Large intestine (tissue), 3 donors: Measurements from ENCODE around the gene ABCG2. TPM values are rescaled to one million over a fixed set of nuclear protein-coding genes. Genes with fewer than 3 reads are reported as not detected.
A peak's percentile ranks its signal among the peaks of the same experiment; 100 is the strongest.

Experiments used
- DNase-seq, 2 donors: peaks; one replicate each; pipeline versions ENCODE4 v3.0.0 to v3.0.0-alpha.2; 2013
- H3K27ac ChIP-seq: one replicate; pipeline ENCODE4 v1.5.1; 2013; ENCODE audit warnings: low read length
- H3K27me3 ChIP-seq: 2 replicates; pipeline ENCODE4 v1.6.1; 2013; ENCODE audit warnings: low read length; ENCODE audit not compliant: control insufficient read depth, insufficient read depth
- H3K36me3 ChIP-seq: 2 replicates; pipeline ENCODE4 v1.6.1; 2013; ENCODE audit warnings: low read length; ENCODE audit not compliant: control insufficient read depth, insufficient read depth
- H3K4me1 ChIP-seq: one replicate; pipeline ENCODE4 v1.6.1; 2013; ENCODE audit warnings: low read length; ENCODE audit not compliant: control insufficient read depth, insufficient read depth
- H3K4me3 ChIP-seq: one replicate; pipeline ENCODE4 v1.5.1; 2013; ENCODE audit warnings: low read length
- H3K9me3 ChIP-seq: one replicate; pipeline ENCODE4 v1.6.1; 2013; ENCODE audit warnings: mild to moderate bottlenecking, low read depth, low read length, moderate library complexity; ENCODE audit not compliant: control insufficient read depth
- WGBS: methylation state at CpG from one replicate; pipeline ENCODE4 v1.1.5; 2013; ENCODE audit warnings: low lambda C conversion rate; ENCODE audit not compliant: insufficient coverage; 5-methylcytosine and 5-hydroxymethylcytosine counted together
- polyA plus RNA-seq: library from polyadenylated mRNA; unstranded; fragments of 120-200 nt; gene quantifications from one replicate; pipeline ENCODE4 v1.2.1, GENCODE V29; 2013

The ABCG2 gene
- polyA plus RNA-seq, 1 donor = 5.7 TPM

GRCh38 chr4:88144866-88145300, 13.6 kb downstream of the ABCG2 start:
- Histone ChIP-seq H3K27me3 (no peaks in the 10 kb centered on the region), H3K4me1 (peaks cover 44% of the 10 kb centered on the region), H3K4me3 (no peak overlapping the region), H3K9me3 (no peaks in the 10 kb centered on the region), H3K27ac (peak overlapping the region; percentile 59), H3K36me3 (no peaks in the 10 kb centered on the region)
- peak; percentile 56 to 76 for DNase-seq
- WGBS = 58% methylated on average over 2 of the region's 3 CpGs

GRCh38 chr4:88144048-88144447, 14.4 kb downstream of the ABCG2 start:
- H3K4me3 ChIP-seq = no peak overlapping the region
- no peaks in the 10 kb centered on the region for H3K27me3 ChIP-seq
- H3K9me3 ChIP-seq = no peaks in the 10 kb centered on the region
- H3K4me1 ChIP-seq = peaks cover 44% of the 10 kb centered on the region
- no peak for DNase-seq
- H3K36me3 ChIP-seq = no peaks in the 10 kb centered on the region
- WGBS = 100% methylated on average over 2 of the region's 5 CpGs
- H3K27ac ChIP-seq = peak overlapping the region; percentile 46

- Histone ChIP-seq H3K4me3 (no peak overlapping the region), H3K4me1 (peaks cover 44% of the 10 kb centered on the region), H3K27me3 (no peaks in the 10 kb centered on the region), H3K27ac (peak overlapping the region; percentile 61), H3K36me3 (no peaks in the 10 kb centered on the region), H3K9me3 (no peaks in the 10 kb centered on the region)
- no CpG with 5 or more reads among the region's 2 CpGs for WGBS
- DNase-seq = peak; percentile 34 to 69
Measured at GRCh38 chr4:88143504-88143903, 14.9 kb downstream of the ABCG2 start.

- Histone ChIP-seq H3K9me3 (no peaks in the 10 kb centered on the region), H3K4me3 (no peak overlapping the region), H3K27ac (peak overlapping the region; percentile 39), H3K36me3 (no peaks in the 10 kb centered on the region), H3K27me3 (no peaks in the 10 kb centered on the region), H3K4me1 (peaks cover 9% of the 10 kb centered on the region)
- no CpG with 5 or more reads among the region's 2 CpGs for WGBS
- peak; percentile 24 to 51 for DNase-seq
Measured at GRCh38 chr4:88138561-88138960, 19.9 kb downstream of the ABCG2 start.

- Histone ChIP-seq H3K9me3 (no peaks in the 10 kb centered on the region), H3K27me3 (no peaks in the 10 kb centered on the region), H3K4me1 (peaks cover 5% of the 10 kb centered on the region), H3K36me3 (no peaks in the 10 kb centered on the region), H3K27ac (no peak overlapping the region), H3K4me3 (no peak overlapping the region)
- DNase-seq = no peak
- WGBS = 100% methylated on average over 1 of the region's 2 CpGs
Measured at GRCh38 chr4:88137112-88137511, 21.3 kb downstream of the ABCG2 start.

- WGBS = no CpG with 5 or more reads among the region's 3 CpGs
- Histone ChIP-seq H3K9me3 (no peaks in the 10 kb centered on the region), H3K4me3 (no peak overlapping the region), H3K4me1 (peaks cover 5% of the 10 kb centered on the region), H3K27me3 (no peaks in the 10 kb centered on the region), H3K27ac (no peak overlapping the region), H3K36me3 (no peaks in the 10 kb centered on the region)
- no peak for DNase-seq
Measured at GRCh38 chr4:88136249-88136648, 22.2 kb downstream of the ABCG2 start.

- Histone ChIP-seq H3K4me3 (no peak overlapping the region), H3K27me3 (no peaks in the 10 kb centered on the region), H3K36me3 (no peaks in the 10 kb centered on the region), H3K27ac (peak overlapping the region; percentile 61), H3K9me3 (no peaks in the 10 kb centered on the region), H3K4me1 (peaks cover 5% of the 10 kb centered on the region)
- no peak for DNase-seq
- WGBS = no CpG with 5 or more reads among the region's 3 CpGs
Measured at GRCh38 chr4:88135356-88135663, 23.1 kb downstream of the ABCG2 start.

GRCh38 chr4:88134536-88135355, 23.7 kb downstream of the ABCG2 start:
- peaks cover 5% of the 10 kb centered on the region for H3K4me1 ChIP-seq
- H3K36me3 ChIP-seq = no peaks in the 10 kb centered on the region
- no peak overlapping the region for H3K4me3 ChIP-seq
- peak overlapping the region; percentile 61 for H3K27ac ChIP-seq
- WGBS = no CpG with 5 or more reads among the region's 3 CpGs
- H3K9me3 ChIP-seq = no peaks in the 10 kb centered on the region
- no peaks in the 10 kb centered on the region for H3K27me3 ChIP-seq
- DNase-seq = peak; percentile 85 to 91

GRCh38 chr4:88134111-88134510, 24.3 kb downstream of the ABCG2 start:
- WGBS = no CpG with 5 or more reads among the region's 1 CpG
- Histone ChIP-seq H3K4me1 (peaks cover 5% of the 10 kb centered on the region), H3K36me3 (no peaks in the 10 kb centered on the region), H3K27ac (peak overlapping the region; percentile 61), H3K27me3 (no peaks in the 10 kb centered on the region), H3K9me3 (no peaks in the 10 kb centered on the region), H3K4me3 (no peak overlapping the region)
- DNase-seq = peak; percentile 35 to 75

- WGBS = 86% methylated on average over 4 of the region's 9 CpGs
- H3K4me3 ChIP-seq = no peak overlapping the region
Measured at GRCh38 chr4:88130544-88131305, 27.7 kb downstream of the ABCG2 start.

More at GRCh38 chr4:88130544-88131305, 27.7 kb downstream of the ABCG2 start:
- Histone ChIP-seq H3K4me1 (peaks cover 3% of the 10 kb centered on the region), H3K27me3 (no peaks in the 10 kb centered on the region), H3K9me3 (no peaks in the 10 kb centered on the region), H3K27ac (no peak overlapping the region), H3K36me3 (no peaks in the 10 kb centered on the region)
- DNase-seq = no peak
